Raji (cell line): ENCODE data around the gene PAQR5.

Source experiments
- POLR2A ChIP-seq: IDR thresholded peaks from 2 replicates; pipeline ENCODE4 v1.6.1; 2011; ENCODE audit warnings: low read depth, low read length, control low read depth; ENCODE audit not compliant: insufficient read depth

Gene PAQR5, protein sequence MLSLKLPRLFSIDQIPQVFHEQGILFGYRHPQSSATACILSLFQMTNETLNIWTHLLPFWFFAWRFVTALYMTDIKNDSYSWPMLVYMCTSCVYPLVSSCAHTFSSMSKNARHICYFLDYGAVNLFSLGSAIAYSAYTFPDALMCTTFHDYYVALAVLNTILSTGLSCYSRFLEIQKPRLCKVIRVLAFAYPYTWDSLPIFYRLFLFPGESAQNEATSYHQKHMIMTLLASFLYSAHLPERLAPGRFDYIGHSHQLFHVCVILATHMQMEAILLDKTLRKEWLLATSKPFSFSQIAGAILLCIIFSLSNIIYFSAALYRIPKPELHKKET

DNA sequence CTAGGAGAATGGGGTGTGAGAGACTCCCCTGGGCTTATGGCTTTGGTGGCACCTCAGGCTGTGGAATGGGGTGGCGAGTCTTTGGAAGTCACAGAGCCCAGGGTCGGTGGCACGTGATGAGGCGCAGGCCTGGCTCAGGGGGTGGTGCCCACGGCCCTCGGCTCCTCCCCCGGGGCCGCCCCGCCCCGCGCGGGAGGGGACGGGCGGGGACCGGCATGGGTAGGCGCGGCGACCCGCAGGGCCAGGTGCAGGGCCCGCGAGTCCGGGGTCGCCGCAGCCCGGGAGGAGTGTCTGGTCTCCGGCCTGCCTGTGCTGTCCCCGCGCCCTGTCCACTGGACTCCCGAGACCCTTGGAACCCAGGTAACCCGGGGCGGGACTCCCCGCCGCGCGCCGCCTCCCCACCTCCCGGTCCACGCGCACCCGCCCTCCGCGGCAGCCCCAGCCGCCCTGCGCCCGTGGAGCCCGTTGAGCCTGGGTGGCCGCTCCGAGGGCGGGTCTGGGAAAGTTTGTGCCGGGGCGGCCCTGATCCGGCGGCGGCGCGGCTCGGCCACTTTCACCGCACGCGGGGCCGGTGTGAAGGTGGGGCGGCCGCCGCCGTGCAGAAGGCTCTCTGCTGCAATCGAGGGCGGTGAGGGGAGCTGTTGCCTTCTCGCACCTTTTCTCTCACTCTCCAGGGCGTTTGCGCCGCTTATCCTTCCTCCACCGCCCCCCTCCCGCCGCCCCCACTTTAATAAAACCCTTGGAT is at the start of gene PAQR5:
Gene PAQR5 (plus strand): TSS at position 216 of the 745 bp plus-strand sequence. CDS start 61,169 bp downstream, outside the sequence.
- TF ChIP-seq POLR2A = no peak

DNA sequence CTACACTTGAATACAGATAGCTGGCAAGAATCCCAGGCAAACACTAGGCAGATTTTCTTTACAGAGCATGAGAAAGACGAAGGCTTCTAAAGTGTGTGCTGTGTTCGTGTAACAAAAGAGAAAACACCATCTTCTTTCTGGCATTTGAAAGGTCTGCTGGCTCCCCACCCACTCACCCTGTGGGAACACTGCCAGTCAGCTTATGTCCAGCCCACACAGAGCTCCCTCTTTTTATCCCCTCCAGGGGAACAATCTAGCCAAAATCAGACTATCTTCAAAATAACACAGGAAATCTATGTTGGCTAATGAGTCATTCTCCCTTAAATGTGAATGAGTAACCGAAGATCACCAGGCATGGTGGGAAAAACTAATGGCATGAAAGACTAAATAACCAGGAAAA is 45.6 kb upstream of the PAQR5 start:
- TF ChIP-seq POLR2A = no peak

DNA sequence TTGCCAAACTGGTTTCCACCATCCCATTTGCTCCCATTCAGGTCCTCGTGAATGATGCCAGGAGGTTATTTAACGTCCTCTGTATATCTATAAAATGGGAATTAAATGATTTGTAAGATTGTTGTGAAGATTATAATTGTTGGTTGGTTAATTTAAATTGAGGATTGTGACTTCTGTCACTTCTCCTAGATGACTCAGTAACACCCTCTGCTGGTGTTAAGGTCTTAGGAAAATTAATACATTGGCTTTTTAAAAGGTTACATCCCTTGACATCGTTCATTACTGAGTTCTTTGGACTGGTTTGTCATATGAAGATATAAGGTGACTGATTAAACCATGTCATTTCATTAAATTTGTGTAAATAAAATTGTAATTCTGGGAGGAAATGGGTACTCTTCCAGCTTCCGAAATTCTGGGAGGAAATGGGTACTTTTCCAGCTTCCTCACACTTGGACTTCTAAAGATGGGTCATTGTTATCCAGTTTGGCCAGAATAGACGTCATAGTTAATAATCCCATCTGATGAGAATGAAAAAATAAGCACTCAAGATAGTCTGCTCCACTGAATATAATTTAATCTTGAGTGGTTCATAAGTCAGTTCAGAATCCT is 33.3 kb upstream of the PAQR5 start:
- TF ChIP-seq POLR2A = no peak

DNA sequence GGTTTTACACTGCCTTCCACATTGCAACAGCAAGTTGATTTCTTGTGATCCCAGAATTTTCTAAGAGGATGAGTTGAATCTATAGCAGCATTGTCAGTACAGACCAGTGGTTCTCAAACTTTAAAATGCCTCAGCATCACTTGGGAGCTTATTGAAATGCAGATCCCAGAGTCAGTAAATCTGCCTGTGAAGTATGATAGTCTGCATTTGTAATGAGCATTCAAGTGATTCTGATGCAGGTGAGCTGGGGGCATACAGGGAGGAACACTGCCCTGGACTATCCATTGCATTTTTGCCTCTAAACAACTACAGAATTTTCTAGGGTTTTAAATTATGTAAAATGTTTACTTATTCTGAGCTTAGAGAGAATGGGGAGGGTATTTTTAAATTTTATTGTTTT is 27.5 kb upstream of the PAQR5 start:
- no peak for TF ChIP-seq POLR2A

DNA sequence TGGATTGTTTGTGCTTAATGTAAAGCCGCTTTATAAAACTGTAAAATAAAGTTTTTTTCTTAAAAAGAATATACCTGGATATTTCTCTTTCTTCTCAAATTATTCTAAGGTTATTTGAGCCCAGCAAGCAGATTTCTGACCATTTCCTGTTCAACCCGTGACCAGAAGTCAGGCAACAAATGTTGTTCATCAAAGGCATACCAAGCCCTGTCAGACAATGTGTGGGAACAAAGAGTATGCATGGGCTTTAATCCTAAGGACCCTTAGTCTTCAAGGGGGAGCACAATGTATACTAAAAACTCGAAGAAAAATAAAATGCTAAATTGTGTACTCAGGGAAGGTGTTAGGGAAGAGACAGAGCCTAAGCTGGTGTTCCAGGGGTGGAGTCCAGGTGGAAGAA is 26.6 kb upstream of the PAQR5 start:
- TF ChIP-seq POLR2A = no peak

DNA sequence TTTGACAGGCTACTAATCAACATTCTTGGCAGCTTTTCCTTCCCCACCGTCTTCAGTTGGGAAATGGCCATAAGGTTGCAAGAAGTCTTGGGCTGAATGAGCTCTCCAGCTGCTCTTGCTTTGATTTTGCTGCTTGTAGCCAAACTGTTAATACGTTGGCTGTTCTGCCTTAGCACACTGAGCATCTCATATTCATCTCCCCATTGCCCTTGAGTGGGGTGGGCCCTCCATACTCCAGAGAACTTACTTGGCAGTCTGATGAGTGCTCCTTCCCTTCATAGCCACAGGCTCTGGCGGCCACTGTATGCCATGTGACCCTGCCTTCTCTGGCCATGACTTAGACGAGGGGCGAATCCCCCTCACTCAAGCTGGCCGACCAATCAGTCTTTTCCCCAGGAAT is 25.8 kb upstream of the PAQR5 start:
- no peak for TF ChIP-seq POLR2A

DNA sequence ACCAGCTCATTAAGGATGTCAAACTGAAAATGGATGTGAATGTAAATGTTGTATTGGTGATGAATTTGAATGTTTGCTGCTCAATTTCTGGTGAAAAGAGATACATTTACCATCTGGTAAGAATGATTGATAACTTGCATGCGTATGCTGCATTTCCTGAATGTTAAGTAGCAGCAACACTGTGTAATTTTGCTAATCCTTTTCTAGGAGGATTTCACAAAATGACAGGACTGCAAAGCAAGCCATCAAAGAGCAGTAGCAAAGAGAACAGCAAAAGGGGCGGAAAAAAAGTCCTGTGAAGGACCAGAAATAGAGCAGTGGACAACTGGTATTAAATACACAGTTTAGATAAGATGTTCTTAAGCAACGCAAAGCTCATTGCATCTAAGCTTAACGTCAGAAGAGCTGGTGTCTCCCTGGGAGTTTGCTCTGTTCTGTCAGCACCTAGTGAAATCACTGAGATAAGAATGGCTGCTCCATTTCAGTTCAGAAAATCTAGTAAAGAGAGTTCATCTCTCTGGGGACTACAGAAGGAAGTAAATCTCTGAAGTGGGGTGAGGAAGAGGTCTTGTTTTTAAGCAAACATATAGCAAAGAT is 23.5 kb upstream of the PAQR5 start:
- no peak for TF ChIP-seq POLR2A

DNA sequence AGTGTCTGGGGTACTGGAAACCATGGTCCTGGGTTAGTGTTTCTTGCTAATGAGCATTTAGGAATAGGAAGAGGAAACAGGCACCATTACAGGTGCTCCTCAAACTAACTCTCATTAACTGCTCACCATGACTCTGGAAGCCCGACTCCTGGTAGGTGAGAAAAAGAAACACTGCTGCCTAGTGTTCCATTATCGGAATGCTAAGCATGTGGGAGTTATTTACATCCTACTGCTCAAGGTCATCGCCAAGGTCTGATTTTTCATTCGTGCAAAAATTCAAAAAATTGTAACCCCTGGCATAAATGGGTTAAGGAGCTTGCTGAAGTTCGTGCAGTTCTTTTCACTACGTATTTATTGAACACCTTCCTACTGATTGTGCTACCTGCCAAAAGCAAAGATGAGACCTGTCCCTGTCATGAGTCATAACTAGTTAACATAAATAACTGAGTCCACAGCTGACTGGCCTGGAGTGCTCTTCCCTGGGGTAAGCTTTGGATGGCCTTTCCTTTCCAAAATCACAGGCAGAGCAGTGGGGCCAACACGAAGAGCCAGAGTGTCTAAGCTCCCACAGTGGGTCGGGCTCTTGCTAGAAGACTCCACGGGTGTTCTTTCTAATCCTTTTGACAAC is 22.7 kb upstream of the PAQR5 start:
- no peak for TF ChIP-seq POLR2A

DNA sequence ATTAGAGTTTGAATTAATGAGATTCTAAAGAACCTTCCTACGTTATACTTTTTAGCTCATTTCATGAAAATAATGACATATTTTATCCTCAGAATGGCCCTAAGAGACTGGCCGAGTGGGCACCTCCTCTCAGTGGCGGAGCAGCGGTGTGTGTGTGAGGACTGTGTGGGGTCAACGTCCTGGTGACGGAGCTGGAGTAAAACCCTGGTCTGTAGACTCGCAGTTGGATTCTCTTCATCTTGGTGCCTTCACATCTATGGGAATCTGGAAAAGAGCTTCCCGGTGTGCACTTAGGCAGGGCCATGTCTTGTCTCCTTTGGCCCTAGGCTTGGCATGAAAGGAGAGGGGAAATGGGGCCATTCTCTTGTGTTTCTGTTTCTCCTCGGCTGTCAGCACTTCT is 21.4 kb upstream of the PAQR5 start:
- TF ChIP-seq POLR2A = no peak

DNA sequence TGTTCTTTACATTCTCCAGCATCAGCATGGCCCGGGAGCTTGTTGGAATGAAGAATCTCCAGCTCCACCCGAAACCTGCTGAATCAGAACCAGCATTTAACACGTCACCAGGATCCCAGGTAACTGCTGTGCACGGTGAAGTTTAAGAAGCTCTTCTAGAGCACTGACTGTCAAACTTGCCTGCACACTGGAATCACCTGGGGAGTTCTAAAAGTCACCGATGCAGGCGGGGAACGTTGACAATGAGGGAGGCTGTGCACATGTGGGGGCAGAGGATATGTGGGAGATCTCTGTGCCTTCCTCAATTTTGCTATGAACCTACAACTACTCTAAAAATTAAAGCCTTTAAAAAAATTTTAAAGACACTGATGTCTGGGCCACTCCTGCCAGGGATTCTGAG is 19.1 kb upstream of the PAQR5 start:
- TF ChIP-seq POLR2A = no peak

DNA sequence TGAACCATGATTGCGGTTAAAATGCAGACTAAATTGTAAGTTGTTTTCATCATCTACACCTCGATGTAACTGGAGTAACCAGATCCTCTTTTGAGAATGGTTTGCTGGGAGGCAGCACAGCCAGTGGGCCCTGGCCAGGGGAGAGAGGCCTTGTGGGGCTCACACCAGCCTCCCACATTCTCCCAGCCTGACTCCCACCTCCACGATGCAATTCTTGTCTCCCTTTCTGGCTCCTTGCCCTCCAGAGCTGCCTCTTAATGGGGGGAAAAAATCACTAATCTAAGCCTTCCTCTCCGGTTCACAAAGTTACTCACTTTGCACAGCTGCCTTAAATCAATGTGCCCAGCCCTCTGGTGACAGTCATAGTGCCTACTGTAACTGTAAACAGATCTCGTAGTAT is 17.9 kb upstream of the PAQR5 start:
- TF ChIP-seq POLR2A = no peak

DNA sequence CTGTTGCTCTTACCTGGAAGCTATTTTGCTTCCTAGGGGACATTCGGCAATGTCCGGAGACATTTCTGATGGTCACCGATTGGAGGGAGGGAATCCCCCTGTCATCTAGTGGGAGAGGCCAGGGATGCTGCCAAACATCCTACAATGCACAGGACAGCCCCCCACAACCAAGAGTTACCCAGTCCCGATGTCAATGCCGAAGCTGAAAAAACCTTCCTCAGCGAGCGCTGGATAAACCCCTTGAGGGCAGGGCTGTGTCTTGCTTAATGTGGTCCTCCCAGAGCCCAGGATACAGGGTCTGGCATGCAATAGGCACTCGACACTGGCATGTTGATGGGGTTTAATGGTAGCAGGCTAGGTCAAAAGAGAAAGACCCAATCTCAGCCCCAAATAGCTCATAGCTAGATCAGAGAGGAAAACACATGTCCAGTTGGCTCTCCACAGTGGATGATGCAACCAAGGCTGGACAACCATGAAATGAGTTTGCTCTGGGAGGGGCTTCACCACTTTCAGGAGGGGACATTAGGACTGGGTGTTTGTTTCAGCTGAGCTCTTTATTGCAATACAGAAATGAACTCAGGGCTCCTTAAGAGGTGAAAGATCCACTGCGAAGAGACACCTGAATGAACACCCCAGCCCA is 16.5 kb upstream of the PAQR5 start:
- TF ChIP-seq POLR2A = no peak

DNA sequence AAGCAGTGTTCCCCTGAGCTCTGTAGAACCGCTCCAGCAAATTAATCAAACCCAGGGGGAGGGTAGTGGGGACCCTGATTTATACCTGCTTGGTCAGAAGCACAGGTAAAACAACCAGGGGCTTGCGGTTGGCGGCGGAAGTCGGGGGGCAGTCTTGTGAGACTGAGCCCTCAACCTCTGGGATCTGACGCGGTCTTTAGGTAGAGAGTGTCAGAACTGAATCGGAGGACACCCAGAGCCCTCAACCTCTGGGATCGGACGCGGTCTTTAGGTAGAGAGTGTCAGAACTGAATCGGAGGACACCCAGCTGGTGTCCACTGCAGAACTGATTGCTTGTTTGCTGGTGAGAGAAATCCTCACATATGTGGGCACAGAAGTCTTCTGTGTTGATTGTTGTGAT is 12.9 kb upstream of the PAQR5 start:
- TF ChIP-seq POLR2A = no peak

DNA sequence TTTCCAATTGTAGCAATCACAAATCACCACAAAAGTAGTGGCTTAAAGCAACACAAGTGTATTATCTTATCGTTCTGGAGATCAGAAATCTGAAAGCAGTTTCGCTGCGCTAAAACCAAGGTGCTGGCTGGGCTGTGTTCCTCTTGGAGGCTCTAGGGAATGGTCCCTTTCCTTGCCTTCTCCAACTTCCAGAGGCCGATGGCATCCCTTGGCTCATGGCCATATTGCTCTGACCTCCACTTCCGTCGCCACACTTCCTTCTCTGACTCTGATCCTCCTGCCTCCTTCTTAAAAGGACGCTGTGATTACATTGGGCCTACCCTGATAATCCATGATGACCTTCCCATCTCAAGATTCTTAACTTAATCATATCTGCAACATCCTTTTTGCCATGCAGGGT is 10.7 kb upstream of the PAQR5 start:
- no peak for TF ChIP-seq POLR2A
